IgD-negative memory B cell (primary cell): ENCODE results near the gene FAM149A. TPM values are rescaled to one million over a fixed set of nuclear protein-coding genes. Genes with fewer than 3 reads are reported as not detected.
A peak's percentile ranks its signal among the peaks of the same experiment; 100 is the strongest.

Experiments used
- H3K27ac Mint-ChIP-seq, 3 donors: one replicate each; pipeline ENCODE4 v1.8.0; 2020 to 2022; ENCODE audit warnings: mild to moderate bottlenecking in 3 of 3, mixed read lengths in 3 of 3, moderate library complexity in 1 of 3
- H3K27me3 Mint-ChIP-seq: one replicate; pipeline ENCODE4 v1.8.0; 2021; ENCODE audit warnings: mixed read lengths
- H3K36me3 Mint-ChIP-seq: one replicate; pipeline ENCODE4 v1.8.0; 2020; ENCODE audit warnings: mild to moderate bottlenecking, mixed read lengths
- H3K4me1 Mint-ChIP-seq, 3 donors: one replicate each; pipeline ENCODE4 v1.8.0; 2020 to 2022; ENCODE audit warnings: mixed read lengths in 3 of 3, mild to moderate bottlenecking in 1 of 3
- H3K4me3 Mint-ChIP-seq, 4 donors: one replicate each; pipeline ENCODE4 v1.8.0; 2020 to 2022; ENCODE audit warnings: mild to moderate bottlenecking in 4 of 4, mixed read lengths in 4 of 4, moderate library complexity in 3 of 4
- H3K9me3 Mint-ChIP-seq, 3 donors: one replicate each; pipeline ENCODE4 v1.8.0; 2020 to 2021; ENCODE audit warnings: mixed read lengths in 3 of 3, mild to moderate bottlenecking in 1 of 3
- polyA plus RNA-seq: library from polyadenylated mRNA; unstranded; fragments of 300-500 nt; fragmentation: Illumina TruSeq; gene quantifications from one replicate; pipeline ENCODE4 v1.2.3, GENCODE V29; 2021

The FAM149A gene
- polyA plus RNA-seq, 1 donor from 2014 or later: not detected

GRCh38 chr4:186132577-186133242 is 28.2 kb downstream of the FAM149A start:
- H3K27me3 Mint-ChIP-seq: no peaks in the 10 kb centered on the region
- H3K27ac Mint-ChIP-seq: no peak overlapping the region
- H3K4me3 Mint-ChIP-seq: no peak overlapping the region
- H3K36me3 Mint-ChIP-seq: no peaks in the 10 kb centered on the region
- no peaks in the 10 kb centered on the region for H3K9me3 Mint-ChIP-seq
- peaks cover 4 to 8% (median 7%) of the 10 kb centered on the region in 3 donors for H3K4me1 Mint-ChIP-seq

- Mint-ChIP-seq H3K27ac (no peak overlapping the region), H3K27me3 (no peaks in the 10 kb centered on the region), H3K4me1 (peaks cover 4 to 8% (median 7%) of the 10 kb centered on the region in 3 donors), H3K9me3 (no peaks in the 10 kb centered on the region), H3K4me3 (peak overlapping the region in 2 of 4 donors; percentile 22 to 89), H3K36me3 (no peaks in the 10 kb centered on the region)
Observed at GRCh38 chr4:186134257-186134656, 29.8 kb downstream of the FAM149A start.

GRCh38 chr4:186134861-186135260 is 30.4 kb downstream of the FAM149A start:
- peak overlapping the region in 1 of 4 donors; percentile 89 for H3K4me3 Mint-ChIP-seq
- H3K9me3 Mint-ChIP-seq: no peaks in the 10 kb centered on the region
- peaks cover 4 to 8% (median 7%) of the 10 kb centered on the region in 3 donors for H3K4me1 Mint-ChIP-seq
- no peaks in the 10 kb centered on the region for H3K27me3 Mint-ChIP-seq
- no peak overlapping the region for H3K27ac Mint-ChIP-seq
- H3K36me3 Mint-ChIP-seq: no peaks in the 10 kb centered on the region

GRCh38 chr4:186137196-186137794 is 32.8 kb downstream of the FAM149A start:
- Mint-ChIP-seq H3K9me3 (no peaks in the 10 kb centered on the region), H3K4me3 (peak overlapping the region in 1 of 4 donors; percentile 14), H3K36me3 (peaks cover 4% of the 10 kb centered on the region), H3K27me3 (no peaks in the 10 kb centered on the region), H3K4me1 (peaks cover 4 to 8% (median 7%) of the 10 kb centered on the region in 3 donors), H3K27ac (no peak overlapping the region)

GRCh38 chr4:186144198-186144945 is 39.9 kb downstream of the FAM149A start:
- H3K4me1 Mint-ChIP-seq: peaks cover 0 to 13% (median 11%) of the 10 kb centered on the region in 3 donors
- no peaks in the 10 kb centered on the region for H3K9me3 Mint-ChIP-seq
- peaks cover 4% of the 10 kb centered on the region for H3K36me3 Mint-ChIP-seq
- peak overlapping the region; percentile 16 to 86 (median 68) for H3K4me3 Mint-ChIP-seq
- H3K27ac Mint-ChIP-seq: peak overlapping the region in 1 of 3 donors; percentile 10
- peaks cover 35% of the 10 kb centered on the region for H3K27me3 Mint-ChIP-seq

GRCh38 chr4:186144946-186145569 is 40.6 kb downstream of the FAM149A start:
- Mint-ChIP-seq H3K4me3 (peak overlapping the region; percentile 2 to 89 (median 73)), H3K9me3 (no peaks in the 10 kb centered on the region), H3K27me3 (peaks cover 35% of the 10 kb centered on the region), H3K36me3 (peaks cover 4% of the 10 kb centered on the region), H3K27ac (no peak overlapping the region), H3K4me1 (peaks cover 0 to 13% (median 11%) of the 10 kb centered on the region in 3 donors)

- H3K4me3 Mint-ChIP-seq: no peak overlapping the region
Observed at GRCh38 chr4:186146458-186146857, 42.0 kb downstream of the FAM149A start.

GRCh38 chr4:186148336-186148975 is 44.0 kb downstream of the FAM149A start:
- peaks cover 45% of the 10 kb centered on the region for H3K27me3 Mint-ChIP-seq
- no peaks in the 10 kb centered on the region for H3K36me3 Mint-ChIP-seq
- H3K9me3 Mint-ChIP-seq: no peaks in the 10 kb centered on the region
- H3K4me1 Mint-ChIP-seq: peaks cover 7 to 18% (median 17%) of the 10 kb centered on the region in 3 donors
- H3K27ac Mint-ChIP-seq: no peak overlapping the region
- no peak overlapping the region for H3K4me3 Mint-ChIP-seq

More at GRCh38 chr4:186146458-186146857, 42.0 kb downstream of the FAM149A start:
- Mint-ChIP-seq H3K4me1 (peaks cover 5 to 15% (median 14%) of the 10 kb centered on the region in 3 donors), H3K9me3 (no peaks in the 10 kb centered on the region), H3K27me3 (peaks cover 41% of the 10 kb centered on the region), H3K36me3 (peaks cover 2% of the 10 kb centered on the region), H3K27ac (no peak overlapping the region)

- no peaks in the 10 kb centered on the region for H3K9me3 Mint-ChIP-seq
- H3K27ac Mint-ChIP-seq: no peak overlapping the region
- no peak overlapping the region for H3K4me3 Mint-ChIP-seq
- H3K36me3 Mint-ChIP-seq: no peaks in the 10 kb centered on the region
- H3K4me1 Mint-ChIP-seq: peaks cover 7 to 13% (median 13%) of the 10 kb centered on the region in 3 donors
- peaks cover 36% of the 10 kb centered on the region for H3K27me3 Mint-ChIP-seq
Observed at GRCh38 chr4:186149872-186150271, 45.4 kb downstream of the FAM149A start.

- H3K36me3 Mint-ChIP-seq: no peaks in the 10 kb centered on the region
- peak overlapping the region in 1 of 4 donors; percentile 75 for H3K4me3 Mint-ChIP-seq
- no peaks in the 10 kb centered on the region for H3K9me3 Mint-ChIP-seq
- peak overlapping the region in 1 of 3 donors; percentile 30 for H3K27ac Mint-ChIP-seq
- H3K4me1 Mint-ChIP-seq: peaks cover 6 to 7% (median 7%) of the 10 kb centered on the region in 3 donors
- peaks cover 34% of the 10 kb centered on the region for H3K27me3 Mint-ChIP-seq
Observed at GRCh38 chr4:186150926-186151325, 46.4 kb downstream of the FAM149A start.

- Mint-ChIP-seq H3K27ac (peak overlapping the region in 1 of 3 donors; percentile 30), H3K4me1 (peaks cover 6 to 7% (median 7%) of the 10 kb centered on the region in 3 donors), H3K4me3 (peak overlapping the region in 2 of 4 donors; percentile 17 to 75), H3K36me3 (no peaks in the 10 kb centered on the region), H3K9me3 (no peaks in the 10 kb centered on the region), H3K27me3 (peaks cover 29% of the 10 kb centered on the region)
Observed at GRCh38 chr4:186151499-186151898, 47.0 kb downstream of the FAM149A start.

GRCh38 chr4:186158021-186158813 is 53.7 kb downstream of the FAM149A start:
- Mint-ChIP-seq H3K4me3 (peak overlapping the region in 1 of 4 donors; percentile 30), H3K9me3 (no peaks in the 10 kb centered on the region), H3K27ac (peak overlapping the region in 1 of 3 donors; percentile 5)

GRCh38 chr4:186158966-186159365 is 54.5 kb downstream of the FAM149A start:
- no peak overlapping the region for H3K27ac Mint-ChIP-seq
- no peak overlapping the region for H3K4me3 Mint-ChIP-seq
- peaks cover 0 to 7% (median 5%) of the 10 kb centered on the region in 3 donors for H3K4me1 Mint-ChIP-seq
- no peaks in the 10 kb centered on the region for H3K9me3 Mint-ChIP-seq
- H3K36me3 Mint-ChIP-seq: no peaks in the 10 kb centered on the region
- H3K27me3 Mint-ChIP-seq: peaks cover 9% of the 10 kb centered on the region

More at GRCh38 chr4:186158021-186158813, 53.7 kb downstream of the FAM149A start:
- H3K36me3 Mint-ChIP-seq: no peaks in the 10 kb centered on the region
- peaks cover 11% of the 10 kb centered on the region for H3K27me3 Mint-ChIP-seq
- H3K4me1 Mint-ChIP-seq: peaks cover 0 to 7% (median 5%) of the 10 kb centered on the region in 3 donors
